DMS79 (cell line): ENCODE measurements around the gene AGBL3.

Experiments used
- DNase-seq: peaks from one replicate; lab custom pipeline; 2025; lab: John Stamatoyannopoulos, UW

Gene AGBL3

GRCh38 chr7:135147899-135148721, 161.8 kb downstream of the AGBL3 start, which contains the start of gene TMEM140:
TSS of gene TMEM140 (plus strand) at chr7:135148072. CDS start at chr7:135164442, 16,370 bp downstream.
- DNase-seq, result no peak

GRCh38 chr7:135150072-135150782, 163.9 kb downstream of the AGBL3 start:
- DNase-seq, result no peak

DNA sequence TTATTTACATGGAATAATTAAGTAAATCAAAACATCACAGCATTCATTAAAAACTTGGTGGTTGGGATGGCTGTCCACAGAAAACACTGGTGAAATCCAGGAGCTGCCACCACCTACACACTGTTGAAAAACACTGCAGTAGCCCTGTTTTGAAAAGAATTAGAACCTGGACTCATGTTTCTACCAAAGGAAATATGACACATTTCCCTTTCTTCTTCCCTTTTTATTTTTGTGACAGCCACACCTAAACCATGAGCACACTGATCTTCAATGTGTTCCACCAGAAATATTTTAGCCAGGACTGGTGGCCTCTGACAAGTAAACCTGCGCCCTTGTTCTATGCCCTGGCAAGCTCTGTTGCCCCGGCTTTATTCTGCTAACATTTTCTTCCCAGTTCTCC, 164.8 kb downstream of the AGBL3 start:
- DNase-seq, result no peak

DNA sequence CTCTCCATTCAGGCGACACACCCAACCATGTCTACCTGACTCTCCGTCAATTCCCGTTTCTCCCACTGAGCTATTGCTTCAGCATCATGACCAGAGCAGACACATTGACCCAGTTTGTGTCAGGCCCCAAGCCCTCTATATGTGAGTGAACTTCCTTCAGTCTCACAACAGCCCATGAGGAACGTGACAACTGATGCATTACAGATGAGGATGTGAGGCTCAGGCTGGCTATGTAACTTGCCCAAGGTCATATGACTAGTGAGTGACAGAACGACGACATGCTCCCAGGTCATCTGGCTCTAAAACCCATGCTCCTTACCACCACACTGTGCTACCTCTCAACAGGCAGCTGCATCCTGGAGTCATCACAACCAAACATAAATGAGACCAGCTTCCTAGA, 165.2 kb downstream of the AGBL3 start:
- no peak for DNase-seq

- no peak for DNase-seq
Observed at GRCh38 chr7:135152442-135152841, 166.1 kb downstream of the AGBL3 start.

GRCh38 chr7:135154734-135155133, 168.4 kb downstream of the AGBL3 start:
- DNase-seq, result no peak

DNA sequence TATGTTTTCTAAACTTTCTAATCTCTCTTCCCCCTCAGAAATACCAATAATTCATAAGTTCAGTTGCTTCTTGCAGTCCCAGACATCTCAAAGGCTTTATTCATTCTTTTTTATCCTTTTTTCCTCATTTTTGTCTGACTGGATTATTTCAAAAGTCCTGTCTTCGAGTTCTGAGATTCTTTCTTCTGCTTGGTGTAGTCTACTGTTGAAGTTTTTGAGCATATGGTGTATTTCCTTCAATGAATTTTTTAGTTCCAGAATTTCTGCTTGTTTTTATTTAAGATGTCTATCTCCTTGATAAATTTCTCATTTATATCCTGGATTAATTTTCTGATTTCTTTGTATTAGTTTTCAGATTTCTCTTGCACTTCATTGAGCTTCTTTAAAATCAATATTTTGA, 170.0 kb downstream of the AGBL3 start:
- no peak for DNase-seq

GRCh38 chr7:135158141-135158655, 171.9 kb downstream of the AGBL3 start:
- no peak for DNase-seq

- DNase-seq, result no peak
Observed at GRCh38 chr7:135158874-135159273, 172.6 kb downstream of the AGBL3 start.

GRCh38 chr7:135159359-135160085, 173.2 kb downstream of the AGBL3 start:
- DNase-seq, result no peak

GRCh38 chr7:135160098-135160857, 174.0 kb downstream of the AGBL3 start:
- no peak for DNase-seq

DNA sequence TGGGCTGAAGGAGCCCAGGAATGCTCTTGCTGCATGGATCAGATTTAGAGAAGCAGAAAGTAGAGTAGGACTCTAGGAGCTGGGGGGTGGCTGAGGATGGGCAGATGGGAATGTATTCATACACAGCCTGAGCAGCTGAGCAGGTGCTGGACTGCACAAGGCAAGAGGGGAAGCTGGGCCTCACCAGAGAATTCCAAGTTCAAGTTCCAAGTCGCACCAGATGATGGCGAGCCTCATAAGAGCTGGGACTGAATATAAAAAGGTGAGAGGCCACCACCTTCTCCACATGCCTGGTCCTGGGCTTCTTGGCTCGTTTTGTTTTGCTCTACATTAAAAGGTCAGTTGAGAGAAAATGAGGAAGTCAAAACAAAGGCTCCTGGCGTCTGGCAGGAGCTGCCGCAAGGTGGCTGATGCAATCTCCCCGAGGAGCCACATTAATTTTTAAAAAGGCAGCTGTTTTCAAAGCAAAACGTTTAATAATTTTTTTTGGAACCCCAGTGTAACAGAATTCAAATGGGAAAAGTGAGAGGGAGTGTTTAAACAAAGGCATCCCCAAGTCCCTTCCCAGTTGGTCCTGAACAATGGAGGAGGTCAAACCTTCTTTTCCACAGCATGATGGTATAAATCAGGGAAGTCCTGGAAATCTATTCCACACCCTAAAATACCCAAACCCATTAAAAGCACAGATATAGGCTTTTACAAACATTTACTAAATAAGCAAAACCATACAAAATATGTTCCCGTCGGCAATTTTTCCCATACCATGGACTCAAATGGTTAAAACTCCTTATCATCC, 174.7 kb downstream of the AGBL3 start:
- no peak for DNase-seq

DNA sequence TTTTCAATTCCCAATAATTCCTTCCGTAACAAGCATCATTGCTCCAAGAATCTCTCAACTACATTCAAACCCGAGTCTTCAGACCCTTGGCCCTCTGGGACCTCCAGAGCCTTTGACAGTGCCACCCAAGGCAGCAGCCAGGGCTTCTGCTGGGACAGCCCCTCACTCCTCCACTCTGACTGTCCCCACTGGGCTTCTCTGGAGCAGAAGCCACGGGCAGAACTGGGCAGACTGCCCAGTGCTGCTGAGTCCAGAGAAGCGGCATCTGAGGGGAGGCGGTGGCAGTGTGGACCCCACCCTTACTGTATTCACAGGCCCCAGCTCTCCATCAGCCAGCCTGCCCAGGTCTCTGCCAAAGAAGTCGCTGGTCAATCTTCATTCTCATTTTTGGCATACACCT, 175.4 kb downstream of the AGBL3 start:
- DNase-seq, result no peak

DNA sequence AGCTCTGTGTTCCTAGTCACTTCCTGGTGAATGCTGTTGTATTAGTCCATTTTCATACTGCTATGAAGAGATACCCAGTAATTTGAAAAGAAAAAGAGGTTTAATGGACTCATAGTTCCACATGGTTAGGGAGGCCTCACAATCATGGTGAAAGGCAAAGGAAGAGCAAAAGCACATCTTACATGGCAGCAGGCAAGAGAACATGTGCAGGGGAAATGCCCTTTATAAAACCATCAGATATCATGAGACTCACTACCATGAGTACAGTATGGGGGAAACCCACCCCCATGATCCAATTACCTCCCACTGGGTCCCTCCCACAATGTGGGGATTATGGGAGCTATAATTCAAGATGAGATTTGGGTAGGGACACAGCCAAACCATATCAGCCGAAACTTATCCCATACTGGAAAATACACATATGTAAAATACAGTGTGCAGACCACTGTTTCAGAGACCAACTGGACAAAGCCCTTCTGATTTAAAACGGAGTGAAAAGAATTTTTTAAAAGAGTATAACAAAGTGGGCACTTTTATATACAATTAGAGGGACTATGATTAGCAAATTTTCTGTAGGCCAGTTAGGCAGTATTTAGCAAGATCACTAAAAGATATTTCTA, 176.2 kb downstream of the AGBL3 start:
- DNase-seq, result no peak

GRCh38 chr7:135164357-135165061, 178.2 kb downstream of the AGBL3 start:
- no peak for DNase-seq

DNA sequence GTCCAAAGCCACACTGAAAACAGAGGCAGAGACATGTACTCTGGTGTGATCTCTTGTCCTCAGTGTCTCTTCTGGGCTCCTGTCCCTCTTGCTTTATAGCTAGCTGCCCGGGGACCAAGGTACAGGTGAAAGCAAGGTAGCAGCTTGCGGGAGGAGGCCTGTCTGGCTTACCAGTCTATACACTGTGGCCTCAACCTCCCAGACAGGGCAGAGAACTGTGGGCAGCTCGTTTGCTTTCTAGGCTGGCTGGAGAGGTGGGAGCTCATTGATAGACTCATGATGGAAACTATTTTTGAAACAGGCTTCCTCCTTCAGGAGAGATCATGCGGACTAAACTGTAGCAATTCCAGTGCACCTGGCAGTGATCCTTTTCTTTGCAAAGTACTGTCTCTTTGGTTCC, 179.6 kb downstream of the AGBL3 start:
- DNase-seq, result no peak

DNA sequence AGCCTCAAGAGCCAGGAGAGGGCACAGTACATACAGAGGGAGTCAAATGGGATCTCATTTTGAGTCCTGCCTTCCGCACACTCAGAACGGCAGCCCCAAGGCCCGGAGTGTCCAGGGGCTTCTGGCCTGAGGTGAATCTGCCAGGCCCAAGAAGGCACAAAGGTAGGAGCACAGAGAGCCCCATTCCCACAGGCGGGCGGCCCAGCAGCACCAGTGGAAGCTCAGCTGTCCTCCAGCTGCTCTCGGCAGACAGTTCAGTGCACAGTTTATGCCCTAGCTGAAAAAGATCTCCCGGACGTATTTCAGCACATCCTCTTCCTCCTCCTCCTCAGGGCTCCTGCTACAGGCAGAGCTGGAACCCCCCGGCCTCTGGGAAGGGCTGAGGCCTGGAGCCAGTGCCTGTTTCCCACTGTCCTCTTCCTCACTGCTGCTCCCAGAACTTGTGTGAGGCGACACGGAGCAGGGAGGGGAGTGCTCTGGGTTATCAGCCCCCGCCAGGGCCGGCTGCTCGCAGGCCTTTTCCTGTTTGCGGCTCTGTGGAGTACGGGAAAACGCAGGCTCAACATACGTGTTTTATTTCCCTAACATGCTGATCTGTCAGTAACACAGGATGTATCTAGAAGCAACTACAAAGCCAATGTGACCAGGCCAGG, 180.2 kb downstream of the AGBL3 start:
- no peak for DNase-seq

DNA sequence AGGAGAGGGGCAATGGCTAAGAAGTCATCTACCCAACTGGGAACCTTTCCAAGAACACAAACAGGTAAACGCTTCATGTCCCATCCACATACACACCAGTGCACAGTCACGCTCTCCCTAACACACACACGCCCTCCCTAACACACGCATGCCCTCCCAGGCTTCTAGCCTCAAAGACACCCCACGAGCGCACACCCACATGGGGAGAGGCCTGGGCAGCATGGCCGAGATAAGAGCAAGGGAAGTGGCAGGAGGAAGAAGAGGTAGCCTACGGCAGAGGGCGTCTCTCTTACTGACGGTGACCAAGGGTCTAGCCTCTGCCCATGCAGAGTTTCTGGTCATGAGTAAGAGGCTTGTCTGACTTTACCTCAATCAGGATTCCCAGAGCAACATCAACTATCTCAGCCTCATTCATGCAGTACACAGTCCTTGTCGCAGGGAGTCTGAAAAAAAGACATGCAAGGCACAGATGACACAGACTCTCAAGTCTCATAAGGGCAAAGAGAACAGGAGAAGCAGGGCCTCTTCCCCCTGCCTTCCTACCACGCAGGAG, 181.1 kb downstream of the AGBL3 start:
- DNase-seq, result no peak

GRCh38 chr7:135168001-135168400, 181.7 kb downstream of the AGBL3 start:
- DNase-seq, result no peak
